ENCODE results near the gene MARK4.

- TF ChIP-seq CTCF (IDR thresholded peaks at IDR 0.05) (no peak), POLR2A (IDR thresholded peaks at IDR 0.05) (no peak)
These were observed 88.6 kb downstream of the MARK4 start for GRCh38 chr19:45339629-45340028.

All from lower leg skin (tissue), 3 donors.